ENCODE results near the gene CDKN1B. TPM values are rescaled to one million over a fixed set of nuclear protein-coding genes. Genes with fewer than 3 reads are reported as not detected.

CDKN1B gene
- total and polyA plus RNA-seq, 2 donors (not counting 3 experiments of a cell fraction or from before 2014, with no cell fraction given), result 12.7 to 40.8 TPM

- CTCF ChIA-PET, result no interaction called here
- DNase-seq (ENCODE audit: low read depth, low spot score) (no peak), FAIRE-seq (no peak)
- no TSS peak for BruUV-seq (replicated peaks)
- POLR2A ChIA-PET, result no interaction called here
- Histone ChIP-seq H3K9me3 (replicated peaks; ENCODE audit: control insufficient read depth, insufficient read depth, low read length) (no peaks in the 10 kb centered on the region), H3K9ac (replicated peaks; ENCODE audit: extremely low read depth, insufficient read depth, low read length) (no peak overlapping the region), H3K4me3 (replicated peaks in 1 of 3; ENCODE audit: insufficient read depth in 1 of 3, low read depth in 1 of 3, low read length in 3 of 3) (no peak overlapping the region), H3K9me1 (replicated peaks; ENCODE audit: control insufficient read depth, extremely low read depth, insufficient read depth, low read length) (no peaks in the 10 kb centered on the region), H3K79me2 (ENCODE audit: control insufficient read depth, insufficient read depth, low read length) (no peaks in the 10 kb centered on the region), H4K20me1 (replicated peaks; ENCODE audit: control insufficient read depth, extremely low read depth, insufficient read depth, low read length) (no peaks in the 10 kb centered on the region), H3K27ac (ENCODE audit: insufficient read depth, low read depth, low read length) (no peak overlapping the region), H2AFZ (ENCODE audit: low read depth, low read length) (no peak overlapping the region), H3K36me3 (ENCODE audit: control insufficient read depth in 2 of 2, extremely low read depth in 1 of 2, insufficient read depth in 2 of 2, low read length in 2 of 2) (no peaks in the 10 kb centered on the region), H3K4me1 (ENCODE audit: control insufficient read depth, extremely low read depth, insufficient read depth, low read length) (no peaks in the 10 kb centered on the region), H3K4me2 (ENCODE audit: insufficient read depth, low read length) (no peak overlapping the region), H3K27me3 (ENCODE audit: control insufficient read depth in 2 of 2, insufficient read depth in 2 of 2, low read length in 2 of 2) (peaks cover 3 to 20% of the 10 kb centered on the region in 2 experiments)
- intact Hi-C loops (cut with micrococcal nuclease), result no loop called here
- dilution Hi-C loops (cut with MboI; ENCODE audit: extremely low pct_ligation_motif_present, low sequenced_read_pairs), result no loop called here
- TF ChIP-seq POLR2A (IDR thresholded peaks at IDR 0.05; ENCODE audit: low read depth, low read length) (no peak), MYC (IDR thresholded peaks at IDR 0.05; ENCODE audit: low read depth, low read length) (no peak), JUN (IDR thresholded peaks at IDR 0.05; ENCODE audit: borderline replicate concordance, insufficient read depth, insufficient read length, low read depth) (no peak), POLR2AphosphoS5 (IDR thresholded peaks at IDR 0.05; ENCODE audit: insufficient read depth, low read depth, low read length) (no peak), FOS (IDR thresholded peaks at IDR 0.05; ENCODE audit: borderline replicate concordance, insufficient read depth, low read length) (no peak), EZH2 (IDR thresholded peaks at IDR 0.05; ENCODE audit: borderline replicate concordance, low read depth, low read length, severe bottlenecking) (no peak), GATA2 (IDR thresholded peaks at IDR 0.05; ENCODE audit: insufficient read depth, insufficient read length, low read depth, low read length) (no peak), MAX (IDR thresholded peaks at IDR 0.05; ENCODE audit: insufficient read depth, insufficient read length) (no peak)
- TF ChIP-seq, protein P1, sequence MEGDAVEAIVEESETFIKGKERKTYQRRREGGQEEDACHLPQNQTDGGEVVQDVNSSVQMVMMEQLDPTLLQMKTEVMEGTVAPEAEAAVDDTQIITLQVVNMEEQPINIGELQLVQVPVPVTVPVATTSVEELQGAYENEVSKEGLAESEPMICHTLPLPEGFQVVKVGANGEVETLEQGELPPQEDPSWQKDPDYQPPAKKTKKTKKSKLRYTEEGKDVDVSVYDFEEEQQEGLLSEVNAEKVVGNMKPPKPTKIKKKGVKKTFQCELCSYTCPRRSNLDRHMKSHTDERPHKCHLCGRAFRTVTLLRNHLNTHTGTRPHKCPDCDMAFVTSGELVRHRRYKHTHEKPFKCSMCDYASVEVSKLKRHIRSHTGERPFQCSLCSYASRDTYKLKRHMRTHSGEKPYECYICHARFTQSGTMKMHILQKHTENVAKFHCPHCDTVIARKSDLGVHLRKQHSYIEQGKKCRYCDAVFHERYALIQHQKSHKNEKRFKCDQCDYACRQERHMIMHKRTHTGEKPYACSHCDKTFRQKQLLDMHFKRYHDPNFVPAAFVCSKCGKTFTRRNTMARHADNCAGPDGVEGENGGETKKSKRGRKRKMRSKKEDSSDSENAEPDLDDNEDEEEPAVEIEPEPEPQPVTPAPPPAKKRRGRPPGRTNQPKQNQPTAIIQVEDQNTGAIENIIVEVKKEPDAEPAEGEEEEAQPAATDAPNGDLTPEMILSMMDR (IDR thresholded peaks at IDR 0.05; ENCODE audit: extremely low read depth in 1 of 2, insufficient read depth in 1 of 2, low read depth in 1 of 2, low read length in 2 of 2), result no peak
These were observed 48.1 kb upstream of the CDKN1B start for GRCh38 chr12:12669020-12669419.

Measured in endothelial cell of umbilical vein (primary cell).